SH-SY5Y (cell line): ENCODE results near the gene GPRIN2.

Experiments used
- GATA2 ChIP-seq: IDR thresholded peaks from 2 replicates; pipeline ENCODE4 v1.6.1; 2011; ENCODE audit warnings: mild to moderate bottlenecking, low read depth, low read length
- GATA3 ChIP-seq: IDR thresholded peaks from 2 replicates; pipeline ENCODE4 v1.6.1; 2011; ENCODE audit warnings: low read depth, mild to moderate bottlenecking, low read length, moderate library complexity

DNA sequence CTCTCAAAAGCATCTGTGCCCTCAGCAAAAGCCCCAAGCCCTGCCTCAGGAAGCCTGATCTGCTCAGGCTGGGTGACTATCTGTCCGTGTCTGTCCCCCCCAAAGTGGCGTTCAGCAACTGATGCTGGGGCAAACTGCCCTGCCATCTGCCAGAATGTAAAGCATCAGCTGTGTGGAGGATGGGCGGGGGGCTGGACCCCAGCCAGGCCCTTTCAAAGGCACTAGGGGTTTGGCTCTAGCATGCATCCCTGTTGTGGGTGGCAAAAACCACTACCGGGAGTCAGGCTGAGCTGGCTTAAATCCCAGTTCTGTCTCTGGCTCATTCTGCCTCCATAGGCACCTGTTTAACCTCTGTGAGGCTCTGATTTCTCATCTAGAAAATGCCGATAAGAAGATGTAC is 35.5 kb downstream of the GPRIN2 start:
- no peak for TF ChIP-seq GATA2
- no peak for TF ChIP-seq GATA3
